Rectal smooth muscle tissue (tissue), 1 donor: ENCODE measurements around the gene LRRC34.

Source experiments
- H3K27ac ChIP-seq: one replicate; pipeline ENCODE4 v1.7.0; 2013; ENCODE audit warnings: low read depth, low read length, inconsistent platforms
- H3K27me3 ChIP-seq: one replicate; pipeline ENCODE4 v1.7.0; 2013; ENCODE audit warnings: low read length; ENCODE audit not compliant: control insufficient read depth, insufficient read depth
- H3K36me3 ChIP-seq: one replicate; pipeline ENCODE4 v1.7.0; 2013; ENCODE audit warnings: low read length; ENCODE audit not compliant: control insufficient read depth, insufficient read depth
- H3K4me1 ChIP-seq: one replicate; pipeline ENCODE4 v1.7.0; 2013; ENCODE audit warnings: low read length; ENCODE audit not compliant: control insufficient read depth, insufficient read depth
- H3K4me3 ChIP-seq: one replicate; pipeline ENCODE4 v1.7.0; 2013; ENCODE audit warnings: low read length
- H3K9ac ChIP-seq: one replicate; pipeline ENCODE4 v1.7.0; 2013; ENCODE audit warnings: low read length

LRRC34 gene

GRCh38 chr3:169812332-169813235 is at the start of gene LRRC34, which contains the start of gene LRRIQ4:
Gene LRRC34, minus strand, starts transcription at chr3:169812904. Its CDS starts 356 bp downstream, at chr3:169812548.
Gene LRRIQ4, plus strand, starts transcription at chr3:169812870. Its CDS starts 9,052 bp downstream, at chr3:169821922.
- H3K36me3 ChIP-seq = no peaks in the 10 kb centered on the region
- peaks cover 2% of the 10 kb centered on the region for H3K4me1 ChIP-seq
- peak within 1 kb of the TSS; percentile 75 for H3K4me3 ChIP-seq
- H3K9ac ChIP-seq = peak within 1 kb of the TSS; percentile 11
- no peaks in the 10 kb centered on the region for H3K27me3 ChIP-seq
- H3K27ac ChIP-seq = peak within 1 kb of the TSS; percentile 78

- no peak overlapping the region for H3K4me3 ChIP-seq
- no peak overlapping the region for H3K27ac ChIP-seq
- no peaks in the 10 kb centered on the region for H3K27me3 ChIP-seq
- no peaks in the 10 kb centered on the region for H3K4me1 ChIP-seq
- H3K9ac ChIP-seq = no peak overlapping the region
- H3K36me3 ChIP-seq = no peaks in the 10 kb centered on the region
Observed at GRCh38 chr3:169861871-169862270, 49.2 kb upstream of the LRRC34 start.

GRCh38 chr3:169857811-169858210 is 45.1 kb upstream of the LRRC34 start:
- H3K36me3 ChIP-seq = no peaks in the 10 kb centered on the region
- H3K9ac ChIP-seq = no peak overlapping the region
- no peak overlapping the region for H3K4me3 ChIP-seq
- H3K4me1 ChIP-seq = no peaks in the 10 kb centered on the region
- H3K27me3 ChIP-seq = no peaks in the 10 kb centered on the region
- no peak overlapping the region for H3K27ac ChIP-seq

GRCh38 chr3:169855514-169855913 is 42.8 kb upstream of the LRRC34 start:
- Histone ChIP-seq H3K4me1 (no peaks in the 10 kb centered on the region), H3K9ac (no peak overlapping the region), H3K27me3 (no peaks in the 10 kb centered on the region), H3K36me3 (no peaks in the 10 kb centered on the region), H3K4me3 (no peak overlapping the region), H3K27ac (no peak overlapping the region)

GRCh38 chr3:169850618-169851017 is 37.9 kb upstream of the LRRC34 start:
- H3K36me3 ChIP-seq = no peaks in the 10 kb centered on the region
- no peak overlapping the region for H3K4me3 ChIP-seq
- H3K9ac ChIP-seq = no peak overlapping the region
- H3K27me3 ChIP-seq = no peaks in the 10 kb centered on the region
- no peaks in the 10 kb centered on the region for H3K4me1 ChIP-seq
- no peak overlapping the region for H3K27ac ChIP-seq

- Histone ChIP-seq H3K4me3 (no peak overlapping the region), H3K27me3 (no peaks in the 10 kb centered on the region), H3K9ac (no peak overlapping the region), H3K36me3 (no peaks in the 10 kb centered on the region), H3K27ac (no peak overlapping the region), H3K4me1 (no peaks in the 10 kb centered on the region)
Observed at GRCh38 chr3:169848741-169849140, 36.0 kb upstream of the LRRC34 start.

GRCh38 chr3:169847896-169848295 is 35.2 kb upstream of the LRRC34 start:
- Histone ChIP-seq H3K4me1 (no peaks in the 10 kb centered on the region), H3K27ac (no peak overlapping the region), H3K4me3 (no peak overlapping the region), H3K36me3 (no peaks in the 10 kb centered on the region), H3K9ac (no peak overlapping the region), H3K27me3 (no peaks in the 10 kb centered on the region)

- Histone ChIP-seq H3K27me3 (no peaks in the 10 kb centered on the region), H3K9ac (no peak overlapping the region), H3K36me3 (no peaks in the 10 kb centered on the region)
Observed at GRCh38 chr3:169846458-169847193, 33.9 kb upstream of the LRRC34 start.

GRCh38 chr3:169842960-169843359 is 30.3 kb upstream of the LRRC34 start:
- Histone ChIP-seq H3K4me1 (no peaks in the 10 kb centered on the region), H3K9ac (no peak overlapping the region), H3K27me3 (no peaks in the 10 kb centered on the region)

More at GRCh38 chr3:169846458-169847193, 33.9 kb upstream of the LRRC34 start:
- Histone ChIP-seq H3K4me3 (no peak overlapping the region), H3K4me1 (no peaks in the 10 kb centered on the region), H3K27ac (no peak overlapping the region)

GRCh38 chr3:169841171-169841570 is 28.5 kb upstream of the LRRC34 start:
- H3K36me3 ChIP-seq = no peaks in the 10 kb centered on the region
- H3K27me3 ChIP-seq = no peaks in the 10 kb centered on the region
- H3K4me1 ChIP-seq = no peaks in the 10 kb centered on the region
- no peak overlapping the region for H3K9ac ChIP-seq
- no peak overlapping the region for H3K4me3 ChIP-seq
- no peak overlapping the region for H3K27ac ChIP-seq

More at GRCh38 chr3:169842960-169843359, 30.3 kb upstream of the LRRC34 start:
- no peak overlapping the region for H3K4me3 ChIP-seq
- no peak overlapping the region for H3K27ac ChIP-seq
- no peaks in the 10 kb centered on the region for H3K36me3 ChIP-seq

GRCh38 chr3:169838511-169839030 is 25.9 kb upstream of the LRRC34 start:
- Histone ChIP-seq H3K27ac (no peak overlapping the region), H3K4me1 (no peaks in the 10 kb centered on the region), H3K36me3 (no peaks in the 10 kb centered on the region), H3K9ac (no peak overlapping the region), H3K4me3 (no peak overlapping the region), H3K27me3 (no peaks in the 10 kb centered on the region)

GRCh38 chr3:169836942-169837275 is 24.2 kb upstream of the LRRC34 start:
- H3K27me3 ChIP-seq = no peaks in the 10 kb centered on the region
- H3K9ac ChIP-seq = no peak overlapping the region
- no peaks in the 10 kb centered on the region for H3K4me1 ChIP-seq
- no peak overlapping the region for H3K4me3 ChIP-seq
- H3K27ac ChIP-seq = no peak overlapping the region
- no peaks in the 10 kb centered on the region for H3K36me3 ChIP-seq
